Measurements from ENCODE around the gene AKR1E2. TPM values are rescaled to one million over a fixed set of nuclear protein-coding genes. Genes with fewer than 3 reads are reported as not detected.

The AKR1E2 gene
- total and polyA plus RNA-seq, 9 of the 15 experiments (the other 6 are each of a cell fraction or from before 2014, with no cell fraction given), result 4.2 to 16.6 (median 9.8) TPM

- TF ChIP-seq ZNF766 (CRISPR knock-in tag; conservative IDR thresholded peaks at IDR 0.05), result no peak
- TF ChIP-seq CREBBP (IDR thresholded peaks at IDR 0.05; ENCODE audit: low read depth, low read length), result no peak
- no peak for TF ChIP-seq NR1H2 (CRISPR knock-in tag; IDR thresholded peaks at IDR 0.05)
- TF ChIP-seq, protein P1, sequence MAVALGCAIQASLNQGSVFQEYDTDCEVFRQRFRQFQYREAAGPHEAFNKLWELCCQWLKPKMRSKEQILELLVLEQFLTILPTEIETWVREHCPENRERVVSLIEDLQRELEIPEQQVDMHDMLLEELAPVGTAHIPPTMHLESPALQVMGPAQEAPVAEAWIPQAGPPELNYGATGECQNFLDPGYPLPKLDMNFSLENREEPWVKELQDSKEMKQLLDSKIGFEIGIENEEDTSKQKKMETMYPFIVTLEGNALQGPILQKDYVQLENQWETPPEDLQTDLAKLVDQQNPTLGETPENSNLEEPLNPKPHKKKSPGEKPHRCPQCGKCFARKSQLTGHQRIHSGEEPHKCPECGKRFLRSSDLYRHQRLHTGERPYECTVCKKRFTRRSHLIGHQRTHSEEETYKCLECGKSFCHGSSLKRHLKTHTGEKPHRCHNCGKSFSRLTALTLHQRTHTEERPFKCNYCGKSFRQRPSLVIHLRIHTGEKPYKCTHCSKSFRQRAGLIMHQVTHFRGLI (CRISPR knock-in tag; IDR thresholded peaks at IDR 0.05), result no peak
- TF ChIP-seq, protein P2, sequence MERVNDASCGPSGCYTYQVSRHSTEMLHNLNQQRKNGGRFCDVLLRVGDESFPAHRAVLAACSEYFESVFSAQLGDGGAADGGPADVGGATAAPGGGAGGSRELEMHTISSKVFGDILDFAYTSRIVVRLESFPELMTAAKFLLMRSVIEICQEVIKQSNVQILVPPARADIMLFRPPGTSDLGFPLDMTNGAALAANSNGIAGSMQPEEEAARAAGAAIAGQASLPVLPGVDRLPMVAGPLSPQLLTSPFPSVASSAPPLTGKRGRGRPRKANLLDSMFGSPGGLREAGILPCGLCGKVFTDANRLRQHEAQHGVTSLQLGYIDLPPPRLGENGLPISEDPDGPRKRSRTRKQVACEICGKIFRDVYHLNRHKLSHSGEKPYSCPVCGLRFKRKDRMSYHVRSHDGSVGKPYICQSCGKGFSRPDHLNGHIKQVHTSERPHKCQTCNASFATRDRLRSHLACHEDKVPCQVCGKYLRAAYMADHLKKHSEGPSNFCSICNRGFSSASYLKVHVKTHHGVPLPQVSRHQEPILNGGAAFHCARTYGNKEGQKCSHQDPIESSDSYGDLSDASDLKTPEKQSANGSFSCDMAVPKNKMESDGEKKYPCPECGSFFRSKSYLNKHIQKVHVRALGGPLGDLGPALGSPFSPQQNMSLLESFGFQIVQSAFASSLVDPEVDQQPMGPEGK (CRISPR knock-in tag; IDR thresholded peaks at IDR 0.05; ENCODE audit: borderline replicate concordance), result no peak
- no peak for TF ChIP-seq ZNF57 (CRISPR knock-in tag; IDR thresholded peaks at IDR 0.05)
- TF ChIP-seq FOXP1 (CRISPR knock-in tag; IDR thresholded peaks at IDR 0.05), result no peak
- TF ChIP-seq ATF1 (CRISPR knock-in tag; IDR thresholded peaks at IDR 0.05), result no peak
- TF ChIP-seq ATF1 (tag; IDR thresholded peaks at IDR 0.05), result no peak
- no peak for TF ChIP-seq DIDO1 (tag; IDR thresholded peaks at IDR 0.05; ENCODE audit: low read depth)
- POLR2A ChIA-PET, result no interaction called here
- intact Hi-C loops (cut with micrococcal nuclease), result loop anchor here (10.0 kb wide), 1 partner anchor 589 kb away; no protein-coding TSS in a partner anchor
- no peaks in the 10 kb centered on the region for H3K27me3 ChIP-seq (ENCODE audit: control insufficient read depth in 2 of 2, insufficient read depth in 2 of 2, low read length in 2 of 2)
- in situ Hi-C loops (cut with MboI), result loop anchor here (5.0 to 10.0 kb wide), 2 partner anchors 137 to 439 kb away; no protein-coding TSS in a partner anchor
- no peak overlapping the region for H3K27ac ChIP-seq (ENCODE audit: extremely low read depth, low read depth, low read length)
- DNase-seq (ENCODE audit: extremely low read depth in 1 of 4, low spot score in 3 of 4) (no peak), ATAC-seq (no peak), FAIRE-seq (no peak)
- no peaks in the 10 kb centered on the region for H3K79me2 ChIP-seq (ENCODE audit: control insufficient read depth, insufficient read depth, low read length)
- H3K9me3 ChIP-seq (replicated peaks; ENCODE audit: control insufficient read depth, insufficient read depth, low read depth, low read length), result no peaks in the 10 kb centered on the region
- BruUV-seq (replicated peaks), result no TSS peak
- H3K4me2 ChIP-seq (ENCODE audit: insufficient read depth, low read length), result no peak overlapping the region
- no peak overlapping the region for H3K9ac ChIP-seq (ENCODE audit: insufficient read depth in 1 of 2, low read depth in 2 of 2, low read length in 2 of 2)
- peaks cover 20% of the 10 kb centered on the region for H3K36me3 ChIP-seq (ENCODE audit: control insufficient read depth, insufficient read depth, low read length)
- H2AFZ ChIP-seq (ENCODE audit: low read depth, low read length), result no peak overlapping the region
- H3K4me3 ChIP-seq, result no peak overlapping the region
- H3K4me1 ChIP-seq (replicated peaks in 1 of 2; ENCODE audit: control insufficient read depth in 2 of 2, insufficient read depth in 2 of 2, low read length in 2 of 2), result peaks cover 16 to 34% of the 10 kb centered on the region in 2 experiments
- no peaks in the 10 kb centered on the region for H4K20me1 ChIP-seq (replicated peaks; ENCODE audit: control insufficient read depth, insufficient read depth, low read length)
- H3K9me1 ChIP-seq (ENCODE audit: control insufficient read depth, insufficient read depth, low read length), result no peaks in the 10 kb centered on the region
- CTCF ChIA-PET (ENCODE audit: low intra/inter-chr PET ratio), result interaction anchor here (0.7 kb wide), 1 partner anchor 18 kb away, joined by 3 read pairs; no protein-coding TSS in a partner anchor
- WGBS (ENCODE audit: insufficient coverage, low coverage, missing lambda C conversion rate), result 98% methylated on average over 8 of the region's 11 CpGs
Measured at GRCh38 chr10:4845766-4846165, 19.8 kb downstream of the AKR1E2 start.
